ENCODE results near the gene TDP1.

The TDP1 gene

GRCh38 chr14:89987161-89987475, 31.4 kb downstream of the TDP1 start:
- H3K9ac ChIP-seq (ENCODE audit: low read depth in 1 of 2, low read length in 2 of 2) = no peak overlapping the region
- H3K4me3 ChIP-seq (ENCODE audit: low read depth in 1 of 2, low read length in 2 of 2) = no peak overlapping the region
- H3K27me3 ChIP-seq (ENCODE audit: control insufficient read depth in 1 of 2, insufficient read depth in 2 of 2, low read length in 2 of 2) = no peaks in the 10 kb centered on the region
- H3K36me3 ChIP-seq (ENCODE audit: control insufficient read depth in 1 of 2, insufficient read depth in 2 of 2, low read length in 2 of 2) = peaks cover 7 to 42% of the 10 kb centered on the region in 2 donors
- H3K9me3 ChIP-seq (ENCODE audit: control insufficient read depth in 1 of 2, low read length in 2 of 2) = no peaks in the 10 kb centered on the region
- no peaks in the 10 kb centered on the region for H3K4me1 ChIP-seq (ENCODE audit: control insufficient read depth in 1 of 2, insufficient read depth in 2 of 2, low read length in 2 of 2)
- H3K27ac ChIP-seq (ENCODE audit: low read depth, low read length) = no peak overlapping the region

- H3K9me3 ChIP-seq (ENCODE audit: control insufficient read depth in 1 of 2, low read length in 2 of 2) = no peaks in the 10 kb centered on the region
- no peaks in the 10 kb centered on the region for H3K4me1 ChIP-seq (ENCODE audit: control insufficient read depth in 1 of 2, insufficient read depth in 2 of 2, low read length in 2 of 2)
- H3K27me3 ChIP-seq (ENCODE audit: control insufficient read depth in 1 of 2, insufficient read depth in 2 of 2, low read length in 2 of 2) = no peaks in the 10 kb centered on the region
- no peak overlapping the region for H3K9ac ChIP-seq (ENCODE audit: low read depth in 1 of 2, low read length in 2 of 2)
- H3K27ac ChIP-seq (ENCODE audit: low read depth, low read length) = no peak overlapping the region
- H3K4me3 ChIP-seq (ENCODE audit: low read depth in 1 of 2, low read length in 2 of 2) = no peak overlapping the region
- H3K36me3 ChIP-seq (ENCODE audit: control insufficient read depth in 1 of 2, insufficient read depth in 2 of 2, low read length in 2 of 2) = peaks cover 11 to 49% of the 10 kb centered on the region in 2 donors
Observed at GRCh38 chr14:89988787-89989186, 33.1 kb downstream of the TDP1 start.

GRCh38 chr14:89990218-89990617, 34.5 kb downstream of the TDP1 start:
- no peak overlapping the region for H3K27ac ChIP-seq (ENCODE audit: low read depth, low read length)
- H3K9ac ChIP-seq (ENCODE audit: low read depth in 1 of 2, low read length in 2 of 2) = no peak overlapping the region
- H3K36me3 ChIP-seq (ENCODE audit: control insufficient read depth in 1 of 2, insufficient read depth in 2 of 2, low read length in 2 of 2) = peaks cover 16 to 62% of the 10 kb centered on the region in 2 donors

GRCh38 chr14:89990623-89991275, 35.0 kb downstream of the TDP1 start:
- H3K9me3 ChIP-seq (ENCODE audit: control insufficient read depth in 1 of 2, low read length in 2 of 2) = no peaks in the 10 kb centered on the region
- H3K27ac ChIP-seq (ENCODE audit: low read depth, low read length) = no peak overlapping the region
- H3K27me3 ChIP-seq (ENCODE audit: control insufficient read depth in 1 of 2, insufficient read depth in 2 of 2, low read length in 2 of 2) = no peaks in the 10 kb centered on the region
- H3K36me3 ChIP-seq (ENCODE audit: control insufficient read depth in 1 of 2, insufficient read depth in 2 of 2, low read length in 2 of 2) = peaks cover 16 to 66% of the 10 kb centered on the region in 2 donors
- no peak overlapping the region for H3K9ac ChIP-seq (ENCODE audit: low read depth in 1 of 2, low read length in 2 of 2)
- H3K4me3 ChIP-seq (ENCODE audit: low read depth in 1 of 2, low read length in 2 of 2) = no peak overlapping the region
- no peaks in the 10 kb centered on the region for H3K4me1 ChIP-seq (ENCODE audit: control insufficient read depth in 1 of 2, insufficient read depth in 2 of 2, low read length in 2 of 2)

More at GRCh38 chr14:89990218-89990617, 34.5 kb downstream of the TDP1 start:
- Histone ChIP-seq H3K4me1 (ENCODE audit: control insufficient read depth in 1 of 2, insufficient read depth in 2 of 2, low read length in 2 of 2) (no peaks in the 10 kb centered on the region), H3K9me3 (ENCODE audit: control insufficient read depth in 1 of 2, low read length in 2 of 2) (no peaks in the 10 kb centered on the region), H3K4me3 (ENCODE audit: low read depth in 1 of 2, low read length in 2 of 2) (no peak overlapping the region), H3K27me3 (ENCODE audit: control insufficient read depth in 1 of 2, insufficient read depth in 2 of 2, low read length in 2 of 2) (no peaks in the 10 kb centered on the region)

- H3K36me3 ChIP-seq (ENCODE audit: control insufficient read depth in 1 of 2, insufficient read depth in 2 of 2, low read length in 2 of 2) = peaks cover 21 to 66% of the 10 kb centered on the region in 2 donors
- no peak overlapping the region for H3K27ac ChIP-seq (ENCODE audit: low read depth, low read length)
- no peaks in the 10 kb centered on the region for H3K4me1 ChIP-seq (ENCODE audit: control insufficient read depth in 1 of 2, insufficient read depth in 2 of 2, low read length in 2 of 2)
- H3K4me3 ChIP-seq (ENCODE audit: low read depth in 1 of 2, low read length in 2 of 2) = no peak overlapping the region
- H3K27me3 ChIP-seq (ENCODE audit: control insufficient read depth in 1 of 2, insufficient read depth in 2 of 2, low read length in 2 of 2) = no peaks in the 10 kb centered on the region
- H3K9ac ChIP-seq (ENCODE audit: low read depth in 1 of 2, low read length in 2 of 2) = no peak overlapping the region
- no peaks in the 10 kb centered on the region for H3K9me3 ChIP-seq (ENCODE audit: control insufficient read depth in 1 of 2, low read length in 2 of 2)
Observed at GRCh38 chr14:89992273-89992672, 36.5 kb downstream of the TDP1 start.

GRCh38 chr14:89996963-89997362, 41.2 kb downstream of the TDP1 start:
- no peaks in the 10 kb centered on the region for H3K27me3 ChIP-seq (ENCODE audit: control insufficient read depth in 1 of 2, insufficient read depth in 2 of 2, low read length in 2 of 2)
- peaks cover 21 to 52% of the 10 kb centered on the region in 2 donors for H3K36me3 ChIP-seq (ENCODE audit: control insufficient read depth in 1 of 2, insufficient read depth in 2 of 2, low read length in 2 of 2)
- H3K27ac ChIP-seq (ENCODE audit: low read depth, low read length) = no peak overlapping the region
- H3K9ac ChIP-seq (ENCODE audit: low read depth in 1 of 2, low read length in 2 of 2) = no peak overlapping the region
- no peak overlapping the region for H3K4me3 ChIP-seq (ENCODE audit: low read depth in 1 of 2, low read length in 2 of 2)
- no peaks in the 10 kb centered on the region for H3K4me1 ChIP-seq (ENCODE audit: control insufficient read depth in 1 of 2, insufficient read depth in 2 of 2, low read length in 2 of 2)
- H3K9me3 ChIP-seq (ENCODE audit: control insufficient read depth in 1 of 2, low read length in 2 of 2) = no peaks in the 10 kb centered on the region

GRCh38 chr14:90000935-90001334, 45.2 kb downstream of the TDP1 start:
- Histone ChIP-seq H3K4me1 (ENCODE audit: control insufficient read depth in 1 of 2, insufficient read depth in 2 of 2, low read length in 2 of 2) (no peaks in the 10 kb centered on the region), H3K27me3 (ENCODE audit: control insufficient read depth in 1 of 2, insufficient read depth in 2 of 2, low read length in 2 of 2) (no peaks in the 10 kb centered on the region), H3K27ac (ENCODE audit: low read depth, low read length) (no peak overlapping the region), H3K9me3 (ENCODE audit: control insufficient read depth in 1 of 2, low read length in 2 of 2) (no peaks in the 10 kb centered on the region), H3K4me3 (ENCODE audit: low read depth in 1 of 2, low read length in 2 of 2) (no peak overlapping the region), H3K9ac (ENCODE audit: low read depth in 1 of 2, low read length in 2 of 2) (no peak overlapping the region), H3K36me3 (ENCODE audit: control insufficient read depth in 1 of 2, insufficient read depth in 2 of 2, low read length in 2 of 2) (peaks cover 11 to 34% of the 10 kb centered on the region in 2 donors)

- Histone ChIP-seq H3K27me3 (ENCODE audit: control insufficient read depth in 1 of 2, insufficient read depth in 2 of 2, low read length in 2 of 2) (no peaks in the 10 kb centered on the region), H3K27ac (ENCODE audit: low read depth, low read length) (no peak overlapping the region), H3K36me3 (ENCODE audit: control insufficient read depth in 1 of 2, insufficient read depth in 2 of 2, low read length in 2 of 2) (peaks cover 6 to 17% of the 10 kb centered on the region in 2 donors), H3K4me3 (ENCODE audit: low read depth in 1 of 2, low read length in 2 of 2) (no peak overlapping the region), H3K9me3 (ENCODE audit: control insufficient read depth in 1 of 2, low read length in 2 of 2) (no peaks in the 10 kb centered on the region), H3K4me1 (ENCODE audit: control insufficient read depth in 1 of 2, insufficient read depth in 2 of 2, low read length in 2 of 2) (no peaks in the 10 kb centered on the region), H3K9ac (ENCODE audit: low read depth in 1 of 2, low read length in 2 of 2) (no peak overlapping the region)
Observed at GRCh38 chr14:90003526-90004307, 48.0 kb downstream of the TDP1 start.

- Histone ChIP-seq H3K4me3 (ENCODE audit: low read depth in 1 of 2, low read length in 2 of 2) (no peak overlapping the region), H3K36me3 (ENCODE audit: control insufficient read depth in 1 of 2, insufficient read depth in 2 of 2, low read length in 2 of 2) (peaks cover 6 to 23% of the 10 kb centered on the region in 2 donors), H3K9me3 (ENCODE audit: control insufficient read depth in 1 of 2, low read length in 2 of 2) (no peaks in the 10 kb centered on the region), H3K9ac (ENCODE audit: low read depth in 1 of 2, low read length in 2 of 2) (no peak overlapping the region), H3K27me3 (ENCODE audit: control insufficient read depth in 1 of 2, insufficient read depth in 2 of 2, low read length in 2 of 2) (no peaks in the 10 kb centered on the region), H3K27ac (ENCODE audit: low read depth, low read length) (no peak overlapping the region), H3K4me1 (ENCODE audit: control insufficient read depth in 1 of 2, insufficient read depth in 2 of 2, low read length in 2 of 2) (no peaks in the 10 kb centered on the region)
Observed at GRCh38 chr14:90005441-90005840, 49.7 kb downstream of the TDP1 start.

- Histone ChIP-seq H3K9me3 (ENCODE audit: control insufficient read depth in 1 of 2, low read length in 2 of 2) (no peaks in the 10 kb centered on the region), H3K9ac (ENCODE audit: low read depth in 1 of 2, low read length in 2 of 2) (no peak overlapping the region), H3K27ac (ENCODE audit: low read depth, low read length) (no peak overlapping the region), H3K4me3 (ENCODE audit: low read depth in 1 of 2, low read length in 2 of 2) (no peak overlapping the region), H3K36me3 (ENCODE audit: control insufficient read depth in 1 of 2, insufficient read depth in 2 of 2, low read length in 2 of 2) (peaks cover 6 to 27% of the 10 kb centered on the region in 2 donors), H3K27me3 (ENCODE audit: control insufficient read depth in 1 of 2, insufficient read depth in 2 of 2, low read length in 2 of 2) (no peaks in the 10 kb centered on the region), H3K4me1 (ENCODE audit: control insufficient read depth in 1 of 2, insufficient read depth in 2 of 2, low read length in 2 of 2) (no peaks in the 10 kb centered on the region)
Observed at GRCh38 chr14:90005939-90006530, 50.3 kb downstream of the TDP1 start.

All from duodenal mucosa (tissue), 2 donors.